ENCODE data around the gene PLCB3. TPM values are rescaled to one million over a fixed set of nuclear protein-coding genes. Genes with fewer than 3 reads are reported as not detected.

Gene PLCB3
- total RNA-seq, 1 experiment from 2014 or later: 41.2 TPM

GRCh38 chr11:64283092-64283491, 31.8 kb downstream of the PLCB3 start:
- intact Hi-C loops (cut with micrococcal nuclease; ENCODE audit: unreplicated experiment) (no loop called here), in situ Hi-C loops (cut with HindIII; ENCODE audit: low pct_unique_long_range_greater_than_20kb, low sequenced_read_pairs) (no loop called here)
- no TSS peak for BruUV-seq (replicated peaks)
- DNase-seq (ENCODE audit: low read depth, low spot score) (no peak), ATAC-seq (no peak)
- peak overlapping the region; percentile 83; the same call in 1 of the 2 replicates for H3K27ac ChIP-seq (ENCODE audit: low read length)
- H3K9me3 ChIP-seq (ENCODE audit: control insufficient read depth, insufficient read depth, low read depth, low read length): no peaks in the 10 kb centered on the region
- POLR2A ChIA-PET: interaction anchor here (1.2 kb wide), 1 partner anchor 35 kb away, joined by 4 read pairs; the partner anchor contains the start of gene PRDX5
- TF ChIP-seq SIN3A (IDR thresholded peaks at IDR 0.05; ENCODE audit: borderline replicate concordance, insufficient read depth, low read depth, low read length) (no peak), TCF7L2 (IDR thresholded peaks at IDR 0.05; ENCODE audit: low read depth, low read length) (no peak), POLR2AphosphoS5 (IDR thresholded peaks at IDR 0.05; ENCODE audit: low read depth, low read length) (no peak), CTCF (IDR thresholded peaks at IDR 0.05) (no peak)
- TF ChIP-seq, protein P1, sequence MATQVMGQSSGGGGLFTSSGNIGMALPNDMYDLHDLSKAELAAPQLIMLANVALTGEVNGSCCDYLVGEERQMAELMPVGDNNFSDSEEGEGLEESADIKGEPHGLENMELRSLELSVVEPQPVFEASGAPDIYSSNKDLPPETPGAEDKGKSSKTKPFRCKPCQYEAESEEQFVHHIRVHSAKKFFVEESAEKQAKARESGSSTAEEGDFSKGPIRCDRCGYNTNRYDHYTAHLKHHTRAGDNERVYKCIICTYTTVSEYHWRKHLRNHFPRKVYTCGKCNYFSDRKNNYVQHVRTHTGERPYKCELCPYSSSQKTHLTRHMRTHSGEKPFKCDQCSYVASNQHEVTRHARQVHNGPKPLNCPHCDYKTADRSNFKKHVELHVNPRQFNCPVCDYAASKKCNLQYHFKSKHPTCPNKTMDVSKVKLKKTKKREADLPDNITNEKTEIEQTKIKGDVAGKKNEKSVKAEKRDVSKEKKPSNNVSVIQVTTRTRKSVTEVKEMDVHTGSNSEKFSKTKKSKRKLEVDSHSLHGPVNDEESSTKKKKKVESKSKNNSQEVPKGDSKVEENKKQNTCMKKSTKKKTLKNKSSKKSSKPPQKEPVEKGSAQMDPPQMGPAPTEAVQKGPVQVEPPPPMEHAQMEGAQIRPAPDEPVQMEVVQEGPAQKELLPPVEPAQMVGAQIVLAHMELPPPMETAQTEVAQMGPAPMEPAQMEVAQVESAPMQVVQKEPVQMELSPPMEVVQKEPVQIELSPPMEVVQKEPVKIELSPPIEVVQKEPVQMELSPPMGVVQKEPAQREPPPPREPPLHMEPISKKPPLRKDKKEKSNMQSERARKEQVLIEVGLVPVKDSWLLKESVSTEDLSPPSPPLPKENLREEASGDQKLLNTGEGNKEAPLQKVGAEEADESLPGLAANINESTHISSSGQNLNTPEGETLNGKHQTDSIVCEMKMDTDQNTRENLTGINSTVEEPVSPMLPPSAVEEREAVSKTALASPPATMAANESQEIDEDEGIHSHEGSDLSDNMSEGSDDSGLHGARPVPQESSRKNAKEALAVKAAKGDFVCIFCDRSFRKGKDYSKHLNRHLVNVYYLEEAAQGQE (IDR thresholded peaks at IDR 0.05; ENCODE audit: insufficient read depth in 1 of 2, low read depth in 2 of 2, low read length in 1 of 2): no peak
- no peaks in the 10 kb centered on the region for H3K27me3 ChIP-seq (ENCODE audit: control insufficient read depth, insufficient read depth, low read length)
- H3K36me3 ChIP-seq (ENCODE audit: control insufficient read depth, insufficient read depth, low read length): no peaks in the 10 kb centered on the region; the same call in 1 of the 2 replicates
- H3K4me3 ChIP-seq (ENCODE audit: low read depth in 2 of 2, low read length in 2 of 2): 0 out of 4 replicates have a peak overlapping the region, but pooled peaks of 1 of the 2 experiments have one; percentile 4
- CTCF ChIA-PET: interaction anchor here (1.5 kb wide), 1 partner anchor 18 kb away, joined by 8 read pairs; no protein-coding TSS in a partner anchor
- peaks cover 25% of the 10 kb centered on the region for H3K4me1 ChIP-seq (ENCODE audit: control insufficient read depth, insufficient read depth, low read length)

DNA sequence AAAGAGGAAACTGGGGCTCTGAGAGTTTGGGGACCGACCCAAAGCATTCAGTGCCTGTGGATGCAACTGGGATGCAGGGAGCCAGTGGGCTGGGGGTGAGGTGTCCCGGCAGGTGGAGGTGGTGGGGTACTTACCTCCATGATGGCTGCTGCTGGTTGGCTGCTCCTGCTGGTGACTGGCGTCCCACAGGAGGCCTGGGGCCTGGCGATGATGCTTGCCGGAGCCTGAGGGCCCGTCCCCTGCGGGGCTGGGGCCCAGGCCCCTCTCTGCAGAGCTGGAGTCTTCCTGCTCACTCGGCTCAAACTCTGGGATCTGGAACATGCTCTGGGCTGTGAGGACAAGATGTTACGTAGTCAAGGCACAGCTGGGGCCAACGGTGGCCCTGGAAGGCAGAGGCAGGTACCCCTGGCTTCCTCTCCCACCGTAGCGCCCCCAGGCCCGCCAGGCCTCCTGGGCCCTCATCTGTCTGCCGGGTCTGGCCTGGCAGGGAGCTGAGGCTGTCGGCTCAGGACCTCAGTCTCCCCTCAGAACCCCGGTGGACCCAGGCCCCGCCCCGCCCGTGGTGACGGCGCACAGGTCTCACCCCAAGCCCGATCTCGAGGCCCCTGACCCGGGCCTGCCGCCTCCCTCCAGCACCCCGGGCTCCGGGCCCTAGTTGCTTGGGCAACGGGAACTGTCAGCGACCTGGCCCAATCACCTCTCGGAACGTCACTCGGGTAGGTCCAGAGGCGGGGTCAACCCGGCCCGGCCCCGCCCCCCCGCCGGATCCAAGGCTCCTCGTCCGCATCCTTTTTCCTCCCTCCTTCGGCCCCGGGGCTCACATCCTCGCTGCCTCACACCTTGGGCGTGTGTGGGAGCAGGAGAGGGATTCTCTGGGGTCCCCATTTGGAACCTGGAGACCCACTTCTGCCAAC, 33.0 kb downstream of the PLCB3 start, which contains the start of gene BAD:
BAD (minus strand) TSS at position 618 of the 914 bp plus-strand sequence; CDS start at position 321, 297 bp downstream.
- Histone ChIP-seq H3K4me1 (ENCODE audit: control insufficient read depth, insufficient read depth, low read length) (peaks cover 25% of the 10 kb centered on the region), H3K9me3 (ENCODE audit: control insufficient read depth, insufficient read depth, low read depth, low read length) (no peaks in the 10 kb centered on the region), H3K4me3 (ENCODE audit: low read depth in 2 of 2, low read length in 2 of 2) (peak within 1 kb of the TSS; percentile 57 to 98), H3K27me3 (ENCODE audit: control insufficient read depth, insufficient read depth, low read length) (no peaks in the 10 kb centered on the region), H3K36me3 (ENCODE audit: control insufficient read depth, insufficient read depth, low read length) (no peaks in the 10 kb centered on the region; the same call in 1 of the 2 replicates), H3K27ac (ENCODE audit: low read length) (peak within 1 kb of the TSS; percentile 83)
- TF ChIP-seq SIN3A (IDR thresholded peaks at IDR 0.05; ENCODE audit: borderline replicate concordance, insufficient read depth, low read depth, low read length): 0 out of 2 replicates have a peak, but pooled peaks have one; percentile 64
- TF ChIP-seq TCF7L2 (IDR thresholded peaks at IDR 0.05; ENCODE audit: low read depth, low read length): no peak
- TF ChIP-seq, protein P1 (IDR thresholded peaks at IDR 0.05; ENCODE audit: insufficient read depth in 1 of 2, low read depth in 2 of 2, low read length in 1 of 2): no peak; a peak in 1 of 4 replicates
- TF ChIP-seq POLR2AphosphoS5 (IDR thresholded peaks at IDR 0.05; ENCODE audit: low read depth, low read length): peak; percentile 76
- no peak for TF ChIP-seq CTCF (IDR thresholded peaks at IDR 0.05)
- ATAC-seq: peak; percentile 92
- POLR2A ChIA-PET: interaction anchor here (0.5 to 1.5 kb wide), 6 partner anchors 8 to 33 kb away, joined by 3 to 10 read pairs (median 4); partner anchors contain the start of genes ESRRA, PRDX5 and TRMT112
- intact Hi-C loops (cut with micrococcal nuclease; ENCODE audit: unreplicated experiment): no loop called here
- DNase-seq (ENCODE audit: low read depth, low spot score): no peak
- BruUV-seq (replicated peaks): TSS peak; percentile 87
- in situ Hi-C loops (cut with HindIII; ENCODE audit: low pct_unique_long_range_greater_than_20kb, low sequenced_read_pairs): no loop called here
- CTCF ChIA-PET: interaction anchor here (0.7 to 1.5 kb wide), 3 partner anchors 17 to 23 kb away, joined by 3 to 8 read pairs (median 3); no protein-coding TSS in a partner anchor

All from Panc1 (cell line).